Neutrophil (primary cell): ENCODE results near the gene CTDSPL.

ENCODE experiments used
- H3K27ac ChIP-seq: fragments of 200-600 bp; sonication (generic); 2 replicates; pipeline ENCODE4 v1.5.1; 2016; ENCODE audit warnings: mild to moderate bottlenecking, moderate library complexity
- H3K27me3 ChIP-seq: fragments of 200-600 bp; sonication (generic); 2 replicates; pipeline ENCODE4 v1.6.0; 2016; ENCODE audit warnings: mild to moderate bottlenecking
- H3K36me3 ChIP-seq: fragments of 200-600 bp; sonication (generic); 2 replicates; pipeline ENCODE4 v1.5.1; 2017
- H3K4me1 ChIP-seq, 2 experiments: fragments of 200-600 bp in 1 of 2; sonication (generic) in 1 of 2; 1 replicate in 1 of 2; 2 replicates in 1 of 2; pipeline versions ENCODE4 v1.5.1 to v1.6.1; 2013 to 2016; ENCODE audit warnings: low read depth in 1 of 2, low read length in 1 of 2, mild to moderate bottlenecking in 1 of 2, moderate library complexity in 1 of 2; ENCODE audit not compliant: control insufficient read depth in 1 of 2, insufficient read depth in 1 of 2
- H3K4me3 ChIP-seq, 2 experiments: fragments of 200-600 bp in 1 of 2; sonication (generic) in 1 of 2; 1 replicate in 1 of 2; 2 replicates in 1 of 2; pipeline ENCODE4 v1.5.1; 2013 to 2016; ENCODE audit warnings: low read depth in 1 of 2, low read length in 1 of 2, mild to moderate bottlenecking in 1 of 2, moderate library complexity in 1 of 2
- H3K9me3 ChIP-seq: fragments of 200-600 bp; sonication (generic); 2 replicates; pipeline ENCODE4 v1.5.1; 2016
- CTCF ChIP-seq: fragments of 200-600 bp; sonication (generic); IDR thresholded peaks from 2 replicates; pipeline ENCODE4 v1.5.1; 2016; ENCODE audit warnings: antibody characterized with exemption

The CTDSPL gene

GRCh38 chr3:37913522-37913921, 51.8 kb downstream of the CTDSPL start:
- TF ChIP-seq CTCF: no peak
- peaks cover 39 to 45% of the 10 kb centered on the region in 2 experiments for H3K4me1 ChIP-seq
- H3K27ac ChIP-seq: peak overlapping the region; percentile 46
- no peaks in the 10 kb centered on the region for H3K27me3 ChIP-seq
- peaks cover 5% of the 10 kb centered on the region for H3K36me3 ChIP-seq
- no peak overlapping the region for H3K4me3 ChIP-seq
- no peaks in the 10 kb centered on the region for H3K9me3 ChIP-seq

GRCh38 chr3:37916685-37917084, 55.0 kb downstream of the CTDSPL start:
- no peaks in the 10 kb centered on the region for H3K9me3 ChIP-seq
- no peak for TF ChIP-seq CTCF

GRCh38 chr3:37918627-37919026, 56.9 kb downstream of the CTDSPL start:
- H3K27me3 ChIP-seq: no peaks in the 10 kb centered on the region
- peaks cover 5% of the 10 kb centered on the region for H3K36me3 ChIP-seq

More at GRCh38 chr3:37916685-37917084, 55.0 kb downstream of the CTDSPL start:
- peaks cover 5% of the 10 kb centered on the region for H3K36me3 ChIP-seq
- no peak overlapping the region for H3K4me3 ChIP-seq
- no peaks in the 10 kb centered on the region for H3K27me3 ChIP-seq
- H3K27ac ChIP-seq: no peak overlapping the region
- peaks cover 40 to 49% of the 10 kb centered on the region in 2 experiments for H3K4me1 ChIP-seq

GRCh38 chr3:37920156-37920699, 58.5 kb downstream of the CTDSPL start:
- H3K36me3 ChIP-seq: peaks cover 5% of the 10 kb centered on the region
- H3K9me3 ChIP-seq: no peaks in the 10 kb centered on the region
- H3K4me3 ChIP-seq: no peak overlapping the region
- H3K27me3 ChIP-seq: no peaks in the 10 kb centered on the region
- peaks cover 39 to 51% of the 10 kb centered on the region in 2 experiments for H3K4me1 ChIP-seq
- no peak for TF ChIP-seq CTCF
- no peak overlapping the region for H3K27ac ChIP-seq

More at GRCh38 chr3:37918627-37919026, 56.9 kb downstream of the CTDSPL start:
- Histone ChIP-seq H3K9me3 (no peaks in the 10 kb centered on the region), H3K4me1 (peaks cover 37 to 49% of the 10 kb centered on the region in 2 experiments), H3K27ac (no peak overlapping the region), H3K4me3 (no peak overlapping the region)
- TF ChIP-seq CTCF: no peak

GRCh38 chr3:37921025-37921424, 59.3 kb downstream of the CTDSPL start:
- peaks cover 45 to 59% of the 10 kb centered on the region in 2 experiments for H3K4me1 ChIP-seq

More at GRCh38 chr3:37921025-37921424, 59.3 kb downstream of the CTDSPL start:
- TF ChIP-seq CTCF: no peak
- Histone ChIP-seq H3K27ac (no peak overlapping the region), H3K27me3 (no peaks in the 10 kb centered on the region), H3K4me3 (no peak overlapping the region), H3K36me3 (peaks cover 5% of the 10 kb centered on the region), H3K9me3 (no peaks in the 10 kb centered on the region)
